Liver (tissue), 3 donors: Measurements from ENCODE around the gene PLXDC1.

ENCODE experiments used
- ATF3 ChIP-seq: IDR thresholded peaks from 2 replicates; pipeline ENCODE4 v1.6.1; 2016; ENCODE audit warnings: antibody characterized with exemption
- EGR1 ChIP-seq, 2 donors: IDR thresholded peaks; 2 replicates each; pipeline ENCODE4 v1.6.1; 2016 to 2018; ENCODE audit warnings: antibody characterized with exemption in 2 of 2, low read depth in 2 of 2
- GABPA ChIP-seq, 2 donors: IDR thresholded peaks in 1 of 2; conservative IDR thresholded peaks in 1 of 2; 2 replicates each; pipeline ENCODE4 v1.6.1; 2016; ENCODE audit warnings: antibody characterized with exemption in 2 of 2, mild to moderate bottlenecking in 1 of 2, moderate library complexity in 1 of 2
- HNF4A ChIP-seq, 2 donors: conservative IDR thresholded peaks; 2 replicates each; pipeline ENCODE4 v1.6.1; 2016; ENCODE audit warnings: antibody characterized with exemption in 2 of 2, mild to moderate bottlenecking in 2 of 2
- JUND ChIP-seq, 2 donors: IDR thresholded peaks; 2 replicates each; pipeline ENCODE4 v1.6.1; 2016; ENCODE audit warnings: antibody characterized with exemption in 2 of 2
- RAD21 ChIP-seq, 2 donors: IDR thresholded peaks; 2 replicates each; pipeline ENCODE4 v1.6.1; 2016; ENCODE audit warnings: antibody characterized with exemption in 2 of 2, mild to moderate bottlenecking in 2 of 2
- REST ChIP-seq: IDR thresholded peaks from 2 replicates; pipeline ENCODE4 v1.6.1; 2016; ENCODE audit warnings: antibody characterized with exemption, mild to moderate bottlenecking
- RXRA ChIP-seq, 2 donors: IDR thresholded peaks; 2 replicates each; pipeline ENCODE4 v1.6.1; 2017 to 2018; ENCODE audit warnings: antibody characterized with exemption in 2 of 2, mild to moderate bottlenecking in 1 of 2
- SP1 ChIP-seq: IDR thresholded peaks from 2 replicates; pipeline ENCODE4 v1.6.1; 2018; ENCODE audit warnings: antibody characterized with exemption, mild to moderate bottlenecking
- TAF1 ChIP-seq: conservative IDR thresholded peaks from 2 replicates; pipeline ENCODE4 v1.6.1; 2016; ENCODE audit warnings: antibody characterized with exemption, mild to moderate bottlenecking
- YY1 ChIP-seq: IDR thresholded peaks from 2 replicates; pipeline ENCODE4 v1.6.1; 2016; ENCODE audit warnings: antibody characterized with exemption, mild to moderate bottlenecking
- ZBTB33 ChIP-seq: IDR thresholded peaks from 2 replicates; pipeline ENCODE4 v1.6.1; 2016; ENCODE audit warnings: antibody characterized with exemption
- TF ChIP-seq, protein P1 (sequence below): fragments of 150-350 bp; IDR thresholded peaks from 2 replicates; pipeline ENCODE4 v1.5.1; 2017; ENCODE audit warnings: improper control_type of control experiment, low read depth, low read length; ENCODE audit not compliant: missing input control
- TF ChIP-seq, protein P2 (sequence below): IDR thresholded peaks from 2 replicates; pipeline ENCODE4 v1.6.1; 2016; ENCODE audit warnings: antibody characterized with exemption
- donor health status: healthy.
- donor health status: healthy.

- TF ChIP-seq, protein P1, sequence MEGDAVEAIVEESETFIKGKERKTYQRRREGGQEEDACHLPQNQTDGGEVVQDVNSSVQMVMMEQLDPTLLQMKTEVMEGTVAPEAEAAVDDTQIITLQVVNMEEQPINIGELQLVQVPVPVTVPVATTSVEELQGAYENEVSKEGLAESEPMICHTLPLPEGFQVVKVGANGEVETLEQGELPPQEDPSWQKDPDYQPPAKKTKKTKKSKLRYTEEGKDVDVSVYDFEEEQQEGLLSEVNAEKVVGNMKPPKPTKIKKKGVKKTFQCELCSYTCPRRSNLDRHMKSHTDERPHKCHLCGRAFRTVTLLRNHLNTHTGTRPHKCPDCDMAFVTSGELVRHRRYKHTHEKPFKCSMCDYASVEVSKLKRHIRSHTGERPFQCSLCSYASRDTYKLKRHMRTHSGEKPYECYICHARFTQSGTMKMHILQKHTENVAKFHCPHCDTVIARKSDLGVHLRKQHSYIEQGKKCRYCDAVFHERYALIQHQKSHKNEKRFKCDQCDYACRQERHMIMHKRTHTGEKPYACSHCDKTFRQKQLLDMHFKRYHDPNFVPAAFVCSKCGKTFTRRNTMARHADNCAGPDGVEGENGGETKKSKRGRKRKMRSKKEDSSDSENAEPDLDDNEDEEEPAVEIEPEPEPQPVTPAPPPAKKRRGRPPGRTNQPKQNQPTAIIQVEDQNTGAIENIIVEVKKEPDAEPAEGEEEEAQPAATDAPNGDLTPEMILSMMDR: no peak
- TF ChIP-seq RAD21 (IDR thresholded peaks at IDR 0.05) (no peak), HNF4A (conservative IDR thresholded peaks at IDR 0.05) (no peak), ATF3 (no peak), TAF1 (no peak), JUND (IDR thresholded peaks at IDR 0.05) (no peak), EGR1 (IDR thresholded peaks at IDR 0.05; ENCODE audit: low read depth in 2 of 2) (no peak), SP1 (no peak), REST (no peak), ZBTB33 (no peak), YY1 (no peak), GABPA (IDR thresholded peaks at IDR 0.05 in 1 of 2, conservative IDR thresholded peaks at IDR 0.05 in 1 of 2) (no peak), RXRA (IDR thresholded peaks at IDR 0.05) (no peak)
- TF ChIP-seq, protein P2, sequence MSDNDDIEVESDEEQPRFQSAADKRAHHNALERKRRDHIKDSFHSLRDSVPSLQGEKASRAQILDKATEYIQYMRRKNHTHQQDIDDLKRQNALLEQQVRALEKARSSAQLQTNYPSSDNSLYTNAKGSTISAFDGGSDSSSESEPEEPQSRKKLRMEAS: no peak
These were observed 17.7 kb upstream of the PLXDC1 start for GRCh38 chr17:39169101-39169500.
